OCI-LY3 (cell line): Measurements from ENCODE around the gene BEGAIN.

ENCODE experiments used
- H2AFZ ChIP-seq: fragments of 200-600, 300-600 bp; shearing (Covaris generic); 2 replicates; pipeline ENCODE4 v1.6.0; 2014; ENCODE audit warnings: antibody characterized with exemption, low read depth, low read length
- H3K27ac ChIP-seq: fragments of 200-600, 300-600 bp; sonication (generic); 2 replicates; pipeline ENCODE4 v1.5.1; 2014; ENCODE audit warnings: mild to moderate bottlenecking, low read length, moderate library complexity, mixed read lengths
- H3K27me3 ChIP-seq: fragments of 200-600, 300-600 bp; sonication (generic); 2 replicates; pipeline ENCODE4 v1.6.1; 2014; ENCODE audit warnings: low read depth, low read length, mixed read lengths
- H3K36me3 ChIP-seq: fragments of 200-600, 300-600 bp; sonication (generic); replicated peaks from 2 replicates; pipeline ENCODE3; 2014; ENCODE audit warnings: low read depth, low read length, mixed read lengths
- H3K4me1 ChIP-seq: fragments of 300-600, 200-600 bp; sonication (generic); 2 replicates; pipeline ENCODE4 v1.6.1; 2014; ENCODE audit warnings: low read length, mixed read lengths
- H3K4me2 ChIP-seq: fragments of 200-600, 300-600 bp; sonication (generic); 2 replicates; pipeline ENCODE4 v1.6.1; 2014; ENCODE audit warnings: low read length, mixed read lengths
- H3K4me3 ChIP-seq: fragments of 300-600, 200-600 bp; sonication (generic); 2 replicates; pipeline ENCODE4 v1.5.1; 2014; ENCODE audit warnings: antibody characterized with exemption, mild to moderate bottlenecking, low read length, moderate library complexity
- H3K79me2 ChIP-seq: fragments of 300-600, 200-600 bp; shearing (Covaris generic); 2 replicates; pipeline ENCODE4 v1.6.1; 2014; ENCODE audit warnings: mild to moderate bottlenecking, low read length, mixed read lengths
- H3K9ac ChIP-seq: fragments of 300-600, 200-600 bp; shearing (Covaris generic); 2 replicates; pipeline ENCODE4 v1.6.0; 2014; ENCODE audit warnings: mild to moderate bottlenecking, low read length, moderate library complexity
- H3K9me3 ChIP-seq: fragments of 200-600, 300-600 bp; shearing (Covaris generic); 2 replicates; pipeline ENCODE4 v1.6.1; 2014; ENCODE audit warnings: low read length, mixed read lengths; ENCODE audit not compliant: insufficient read depth
- H4K20me1 ChIP-seq: fragments of 200-600, 300-600 bp; sonication (generic); 2 replicates; pipeline ENCODE4 v1.6.1; 2016; ENCODE audit warnings: low read length, mixed read lengths; ENCODE audit not compliant: insufficient read depth
- CTCF ChIP-seq: fragments of 200-600, 300-600 bp; sonication (generic); IDR thresholded peaks from 2 replicates; pipeline ENCODE4 v1.5.1; 2014; ENCODE audit warnings: antibody characterized with exemption, low read length, low read depth
- EZH2phosphoT487 ChIP-seq: fragments of 200-600 bp; shearing (Covaris generic); IDR thresholded peaks from 2 replicates; pipeline ENCODE4 v1.6.1; 2018; ENCODE audit warnings: antibody characterized with exemption, mixed run types, low read depth

Gene BEGAIN

GRCh38 chr14:100567009-100567876 is 20.0 kb downstream of the BEGAIN start:
- Histone ChIP-seq H3K27ac (peak overlapping the region; percentile 36; the same call in 1 of the 2 replicates), H2AFZ (no peak overlapping the region), H3K27me3 (no peaks in the 10 kb centered on the region; the same call in 1 of the 2 replicates), H3K4me3 (peak overlapping the region; percentile 65), H3K4me2 (peak overlapping the region; percentile 63), H3K36me3 (no peaks in the 10 kb centered on the region), H3K9me3 (no peaks in the 10 kb centered on the region), H3K4me1 (peaks cover 61% of the 10 kb centered on the region), H4K20me1 (no peaks in the 10 kb centered on the region), H3K79me2 (no peaks in the 10 kb centered on the region), H3K9ac (peak overlapping the region; percentile 49; the same call in 1 of the 2 replicates)
- TF ChIP-seq EZH2phosphoT487, result no peak
- TF ChIP-seq CTCF, result no peak

- H3K79me2 ChIP-seq, result no peaks in the 10 kb centered on the region
- no peak overlapping the region for H2AFZ ChIP-seq
- H3K27me3 ChIP-seq, result no peaks in the 10 kb centered on the region; the same call in 1 of the 2 replicates
- H3K36me3 ChIP-seq, result no peaks in the 10 kb centered on the region
- no peaks in the 10 kb centered on the region for H3K9me3 ChIP-seq
- H3K9ac ChIP-seq, result peak overlapping the region; percentile 49; the same call in 1 of the 2 replicates
- TF ChIP-seq EZH2phosphoT487, result no peak
- TF ChIP-seq CTCF, result no peak
- no peaks in the 10 kb centered on the region for H4K20me1 ChIP-seq
- peak overlapping the region; percentile 36; the same call in 1 of the 2 replicates for H3K27ac ChIP-seq
- peaks cover 65% of the 10 kb centered on the region for H3K4me1 ChIP-seq
- peak overlapping the region; percentile 63 for H3K4me2 ChIP-seq
- H3K4me3 ChIP-seq, result peak overlapping the region; percentile 65
These were observed 20.6 kb downstream of the BEGAIN start for GRCh38 chr14:100566586-100566985.

- Histone ChIP-seq H3K4me1 (peaks cover 67% of the 10 kb centered on the region), H2AFZ (no peak overlapping the region), H3K9me3 (no peaks in the 10 kb centered on the region), H3K27ac (no peak overlapping the region), H3K36me3 (no peaks in the 10 kb centered on the region), H3K9ac (no peak overlapping the region), H4K20me1 (no peaks in the 10 kb centered on the region), H3K4me2 (peak overlapping the region; percentile 63), H3K27me3 (no peaks in the 10 kb centered on the region; the same call in 1 of the 2 replicates), H3K4me3 (no peak overlapping the region; the same call in 1 of the 2 replicates), H3K79me2 (no peaks in the 10 kb centered on the region)
- TF ChIP-seq CTCF, result no peak
- TF ChIP-seq EZH2phosphoT487, result no peak
These were observed 21.1 kb downstream of the BEGAIN start for GRCh38 chr14:100566119-100566518.

GRCh38 chr14:100565650-100566049 is 21.6 kb downstream of the BEGAIN start:
- Histone ChIP-seq H3K27ac (no peak overlapping the region), H3K4me2 (no peak overlapping the region), H3K9ac (no peak overlapping the region), H3K27me3 (no peaks in the 10 kb centered on the region; the same call in 1 of the 2 replicates), H3K4me1 (peaks cover 67% of the 10 kb centered on the region), H3K79me2 (no peaks in the 10 kb centered on the region), H2AFZ (no peak overlapping the region), H4K20me1 (no peaks in the 10 kb centered on the region), H3K36me3 (no peaks in the 10 kb centered on the region), H3K9me3 (no peaks in the 10 kb centered on the region), H3K4me3 (no peak overlapping the region)
- TF ChIP-seq EZH2phosphoT487, result no peak
- TF ChIP-seq CTCF, result no peak
